PC-3 (cell line): ENCODE results near the gene CSAG3.

Source experiments
- CTCF ChIP-seq: fragments of 300-600 bp; sonication (generic); conservative IDR thresholded peaks from 2 replicates; pipeline ENCODE4 v1.5.1; 2017; ENCODE audit warnings: antibody characterized with exemption, low read depth, mild to moderate bottlenecking, low read length
- EZH2phosphoT487 ChIP-seq: fragments of 300-600 bp; sonication (generic); IDR thresholded peaks from 2 replicates; pipeline ENCODE4 v1.6.1; 2018; ENCODE audit warnings: mild to moderate bottlenecking, antibody characterized with exemption, low read length, borderline replicate concordance

GRCh38 chrX:152738560-152738959, 20.5 kb upstream of the CSAG3 start:
- no peak for TF ChIP-seq CTCF
- TF ChIP-seq EZH2phosphoT487: no peak
